Hematopoietic multipotent progenitor cell treated with erythropoietin and hydrocortisone succinate and interleukin-3 and kit ligand, for 15 days (in vitro differentiated cells): Measurements from ENCODE around the gene STX10.
A peak's percentile ranks its signal among the peaks of the same experiment; 100 is the strongest.
"Not testable (repeated sequence)": the region's sequence is repeated elsewhere in the genome, so short reads cannot be mapped to it uniquely, and the experiment has no call there.

Experiments
- DNase-seq: peaks from one replicate; pipeline ENCODE4 v3.0.0-alpha.2; 2015; ENCODE audit warnings: low spot score

Gene STX10

GRCh38 chr19:13164343-13165161 lies 14.4 kb upstream of the STX10 start:
- DNase-seq: no peak

GRCh38 chr19:13163609-13164342 lies 13.6 kb upstream of the STX10 start:
- DNase-seq: peak; percentile 26

- DNase-seq: peak; percentile 94
These were observed 12.8 kb upstream of the STX10 start for GRCh38 chr19:13162724-13163608.

GRCh38 chr19:13160557-13160956 lies 10.4 kb upstream of the STX10 start:
- DNase-seq: no peak

GRCh38 chr19:13159713-13160112 lies 9.5 kb upstream of the STX10 start:
- no peak for DNase-seq

GRCh38 chr19:13155472-13156359 lies 5.5 kb upstream of the STX10 start:
- no peak for DNase-seq

- DNase-seq: peak; percentile 24
These were observed 4.8 kb upstream of the STX10 start for GRCh38 chr19:13154911-13155471.

GRCh38 chr19:13154241-13154778 lies 4.1 kb upstream of the STX10 start:
- DNase-seq: peak; percentile 65

- DNase-seq: peak; percentile 41
These were observed 3.5 kb upstream of the STX10 start for GRCh38 chr19:13153569-13154240.

- peak; percentile 96 for DNase-seq
These were observed 2.9 kb upstream of the STX10 start for GRCh38 chr19:13152974-13153568.

- no peak for DNase-seq
These were observed 2.3 kb upstream of the STX10 start for GRCh38 chr19:13152356-13152973.

- DNase-seq: peak; percentile 93
These were observed 1.6 kb upstream of the STX10 start for GRCh38 chr19:13151605-13152355.

GRCh38 chr19:13150931-13151604 lies 893 bp upstream of the STX10 start:
- peak; percentile 10 for DNase-seq

- peak; percentile 12 for DNase-seq
These were observed 468 bp downstream of the STX10 start for GRCh38 chr19:13149628-13150186.

GRCh38 chr19:13149173-13149627 lies 975 bp downstream of the STX10 start:
- not testable (repeated sequence) for DNase-seq

GRCh38 chr19:13146763-13147563 lies 3.2 kb downstream of the STX10 start:
- DNase-seq: peak; percentile 45
